Small intestine (tissue), 7 donors: ENCODE measurements around the gene ATP10B. TPM values are rescaled to one million over a fixed set of nuclear protein-coding genes. Genes with fewer than 3 reads are reported as not detected.

Experiments
- DNase-seq, 2 donors: peaks; one replicate each; pipeline versions ENCODE4 v3.0.0 to v3.0.0-alpha.2; 2013
- FAIRE-seq: peaks from 2 replicates; lab custom pipeline; 2012; peaks lifted over from hg19 to GRCh38; lab: Jason Lieb, UNC
- H3K27ac ChIP-seq, 3 donors: one replicate each; pipeline ENCODE4 v1.5.1; 2013; ENCODE audit warnings: low read length in 2 of 3, mild to moderate bottlenecking in 2 of 3, control low read depth in 1 of 3, inconsistent platforms in 1 of 3, low read depth in 1 of 3, moderate library complexity in 1 of 3
- H3K27me3 ChIP-seq, 3 donors: one replicate each; pipeline ENCODE4 v1.6.1; 2013; ENCODE audit warnings: low read length in 3 of 3, inconsistent platforms in 1 of 3; ENCODE audit not compliant: control insufficient read depth in 3 of 3, insufficient read depth in 3 of 3
- H3K36me3 ChIP-seq, 3 donors: one replicate each; pipeline ENCODE4 v1.6.1; 2013; ENCODE audit warnings: low read length in 3 of 3, inconsistent platforms in 1 of 3, low read depth in 1 of 3, mild to moderate bottlenecking in 1 of 3, moderate library complexity in 1 of 3; ENCODE audit not compliant: control insufficient read depth in 3 of 3, insufficient read depth in 2 of 3
- H3K4me1 ChIP-seq, 3 donors: one replicate each; pipeline ENCODE4 v1.6.1; 2013; ENCODE audit warnings: low read length in 2 of 3, inconsistent platforms in 1 of 3, low read depth in 1 of 3, mild to moderate bottlenecking in 1 of 3, moderate library complexity in 1 of 3; ENCODE audit not compliant: control insufficient read depth in 3 of 3, insufficient read depth in 2 of 3
- H3K4me3 ChIP-seq, 3 donors: one replicate each; pipeline ENCODE4 v1.5.1; 2013; ENCODE audit warnings: low read length in 3 of 3, control low read depth in 1 of 3, inconsistent platforms in 1 of 3, low read depth in 1 of 3, mild to moderate bottlenecking in 1 of 3, moderate library complexity in 1 of 3
- H3K9me3 ChIP-seq, 2 donors: one replicate each; pipeline ENCODE4 v1.6.1; 2013; ENCODE audit warnings: low read depth in 1 of 2, low read length in 1 of 2; ENCODE audit not compliant: control insufficient read depth in 2 of 2, insufficient read depth in 1 of 2
- WGBS, 3 donors: extraction: QIAGEN DNeasy Blood & Tissue Kit; methylation state at CpG; one replicate each; pipeline ENCODE4 v1.1.7; 2013; 5-methylcytosine and 5-hydroxymethylcytosine counted together
- polyA plus RNA-seq, 4 donors: library from polyadenylated mRNA; stranded (reverse) in 3 of 4; unstranded in 1 of 4; fragments of 200-250 nt in 3 of 4; fragments of 120-200 nt in 1 of 4; gene quantifications; one replicate each; pipeline versions ENCODE4 v1.2.1 to v1.2.3, GENCODE V29; 2013
- donor health status: healthy with polysubstance abuse.
- donor health status: control.
- donor health status: control.
- donor health status: Bipolar disorder and iron deficiency.
- donor health status: healthy.

Gene ATP10B
- polyA plus RNA-seq, 4 donors = 3.4 to 33.7 (median 14.2) TPM

DNA sequence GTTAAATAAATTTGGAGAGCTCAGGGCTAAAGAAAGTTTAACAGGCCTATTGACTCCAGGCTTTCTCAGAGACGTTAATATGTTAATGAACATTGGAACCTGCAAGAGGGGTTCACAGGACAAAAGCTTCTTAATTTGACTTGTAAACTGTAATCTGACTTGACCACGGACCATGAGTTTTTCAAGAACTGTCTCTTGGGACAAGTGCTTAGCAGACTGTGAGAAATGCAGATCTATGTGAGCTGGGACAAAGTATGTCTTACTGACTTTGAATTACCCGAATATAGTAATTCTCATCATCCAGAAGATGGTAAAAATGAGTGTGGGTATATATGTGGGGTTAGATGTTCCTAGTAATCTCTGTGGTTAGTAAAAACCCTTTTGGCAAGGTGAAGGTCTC is 186.6 kb downstream of the ATP10B start:
- Histone ChIP-seq H3K9me3 (no peaks in the 10 kb centered on the region), H3K27me3 (no peaks in the 10 kb centered on the region), H3K4me1 (peaks cover 0 to 22% (median 6%) of the 10 kb centered on the region in 3 donors), H3K27ac (no peak overlapping the region), H3K4me3 (no peak overlapping the region), H3K36me3 (peaks cover 0 to 14% (median 11%) of the 10 kb centered on the region in 3 donors)
- no peak for FAIRE-seq
- WGBS, 3 donors = 56 to 61% (median 57%) methylated on average over 3 of the region's 3 CpGs
- DNase-seq = no peak

DNA sequence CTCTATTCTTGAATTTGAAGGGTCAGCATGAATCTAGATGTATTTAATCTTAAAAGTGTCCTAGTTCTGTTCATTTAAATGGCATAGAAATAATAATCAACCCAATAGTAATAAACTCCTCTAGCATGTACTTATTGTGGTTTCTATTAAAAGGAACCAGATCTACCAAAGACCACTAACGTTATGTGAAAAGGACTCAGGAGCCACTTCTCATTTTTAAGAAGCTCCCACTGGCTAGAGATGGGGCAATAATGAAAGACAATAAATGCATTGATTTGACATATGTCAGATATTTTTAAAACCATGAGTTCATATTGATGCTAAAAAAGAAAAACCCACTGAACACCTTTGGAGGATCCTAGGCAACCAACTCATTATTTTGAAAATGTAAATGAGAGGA is 191.9 kb downstream of the ATP10B start:
- Histone ChIP-seq H3K27ac (no peak overlapping the region), H3K36me3 (peaks cover 0 to 3% (median 0%) of the 10 kb centered on the region in 3 donors), H3K4me1 (peaks cover 2 to 26% (median 8%) of the 10 kb centered on the region in 3 donors), H3K27me3 (no peaks in the 10 kb centered on the region), H3K4me3 (no peak overlapping the region), H3K9me3 (no peaks in the 10 kb centered on the region)
- FAIRE-seq (no peak), DNase-seq (no peak)
- 48 to 54% (median 53%) methylated on average over 1 of the region's 1 CpG for WGBS, 3 donors

GRCh38 chr5:160657622-160658458 is 194.2 kb downstream of the ATP10B start:
- Histone ChIP-seq H3K9me3 (no peaks in the 10 kb centered on the region), H3K27ac (peak overlapping the region; percentile 74 to 84 (median 78)), H3K36me3 (no peaks in the 10 kb centered on the region), H3K4me1 (peaks cover 2 to 30% (median 8%) of the 10 kb centered on the region in 3 donors), H3K4me3 (peak overlapping the region in 1 of 3 donors; percentile 2), H3K27me3 (no peaks in the 10 kb centered on the region)
- DNase-seq = peak; percentile 69 to 95
- WGBS, 3 donors = 15 to 47% (median 25%) methylated on average over 5 of the region's 5 CpGs
- peak; percentile 23 for FAIRE-seq

- no peaks in the 10 kb centered on the region for H3K9me3 ChIP-seq
- H3K4me1 ChIP-seq = peaks cover 2 to 31% (median 8%) of the 10 kb centered on the region in 3 donors
- DNase-seq (peak; percentile 90 to 93), FAIRE-seq (no peak)
- no peaks in the 10 kb centered on the region for H3K27me3 ChIP-seq
- peak overlapping the region; percentile 74 to 91 (median 90) for H3K27ac ChIP-seq
- 6 to 44% (median 12%) methylated on average over 1 of the region's 1 CpG for WGBS, 3 donors
- peak overlapping the region in 1 of 3 donors; percentile 2 for H3K4me3 ChIP-seq
- H3K36me3 ChIP-seq = peaks cover 0 to 3% (median 0%) of the 10 kb centered on the region in 3 donors
These were observed 194.9 kb downstream of the ATP10B start for GRCh38 chr5:160657068-160657507.

DNA sequence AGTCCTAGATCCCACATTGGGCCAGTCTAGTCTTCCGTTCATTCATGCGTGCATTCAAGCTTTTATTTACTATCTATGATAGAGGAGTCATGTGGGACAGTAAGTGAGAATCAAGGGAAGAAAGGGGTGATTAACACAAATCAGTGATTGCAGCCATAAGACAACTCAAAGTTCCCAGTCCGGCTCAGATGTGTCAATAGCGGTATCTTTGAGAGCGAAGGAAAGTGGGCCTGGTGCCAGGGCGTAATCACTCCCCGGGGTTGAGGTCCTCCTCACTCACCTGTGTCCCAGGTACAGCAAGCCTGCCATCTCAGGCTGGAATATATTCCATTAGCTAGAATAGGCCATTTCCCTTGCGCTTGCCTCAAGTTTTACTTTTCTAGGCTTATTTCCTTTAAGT is 196.3 kb downstream of the ATP10B start:
- DNase-seq = peak; percentile 96 to 97
- Histone ChIP-seq H3K4me1 (peaks cover 5 to 44% (median 10%) of the 10 kb centered on the region in 3 donors), H3K27me3 (no peaks in the 10 kb centered on the region), H3K4me3 (no peak overlapping the region), H3K9me3 (no peaks in the 10 kb centered on the region), H3K36me3 (peaks cover 0 to 6% (median 0%) of the 10 kb centered on the region in 3 donors), H3K27ac (peak overlapping the region in 1 of 3 donors; percentile 74)
- 16 to 73% (median 38%) methylated on average over 8 of the region's 8 CpGs for WGBS, 3 donors
- FAIRE-seq = peak; percentile 26

DNA sequence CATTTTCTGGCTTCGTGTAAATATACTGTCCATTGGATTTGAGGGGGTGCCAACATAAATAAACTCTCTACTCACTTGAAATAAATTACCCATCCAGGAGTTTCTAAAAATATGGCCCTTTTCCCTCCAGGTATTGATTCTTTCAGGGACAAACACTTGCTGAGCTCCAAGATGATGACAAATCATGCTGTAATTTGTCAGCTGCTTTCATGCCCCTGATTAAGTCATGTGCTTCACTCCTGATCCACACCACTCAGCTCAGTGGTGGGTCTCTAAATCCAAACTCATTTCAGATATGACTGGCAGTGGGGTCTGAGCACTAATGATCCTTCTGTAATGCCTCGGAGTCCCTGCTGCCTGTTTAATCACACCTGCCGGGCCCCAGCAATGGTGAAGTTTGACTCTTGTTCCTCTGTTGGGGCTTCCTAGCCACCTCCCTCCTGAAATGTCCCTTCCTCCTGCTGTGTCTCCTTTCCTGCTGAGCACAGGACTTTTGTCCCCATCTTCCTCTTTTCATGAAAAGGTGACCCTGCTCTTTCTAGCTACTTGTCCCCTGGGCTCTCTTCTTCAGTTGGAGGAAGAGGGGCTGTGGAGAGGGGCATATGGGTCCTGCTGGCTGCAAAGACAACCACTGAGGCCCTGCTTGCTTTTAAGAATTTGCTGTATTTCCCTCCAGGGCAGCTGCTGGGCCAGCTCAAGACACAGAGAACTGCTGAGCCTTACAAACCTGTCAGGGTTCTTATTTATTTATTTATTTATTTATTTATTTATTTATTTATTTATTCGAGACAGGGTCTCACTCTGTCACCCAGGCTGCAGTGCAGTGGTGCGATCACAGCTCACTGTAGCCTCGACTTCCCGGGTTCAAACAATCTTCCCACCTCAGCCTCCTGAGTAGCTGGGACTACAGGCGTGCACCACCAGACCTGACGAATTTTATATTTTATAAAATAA is 200.0 kb downstream of the ATP10B start:
- Histone ChIP-seq H3K27me3 (no peaks in the 10 kb centered on the region), H3K4me1 (peaks cover 4 to 34% (median 5%) of the 10 kb centered on the region in 3 donors), H3K4me3 (no peak overlapping the region), H3K9me3 (no peaks in the 10 kb centered on the region), H3K36me3 (peaks cover 0 to 18% (median 0%) of the 10 kb centered on the region in 3 donors), H3K27ac (peak overlapping the region in 2 of 3 donors; percentile 16 to 53)
- DNase-seq = no peak
- WGBS, 3 donors = 77 to 82% (median 79%) methylated on average over 9 of the region's 9 CpGs
- no peak for FAIRE-seq

DNA sequence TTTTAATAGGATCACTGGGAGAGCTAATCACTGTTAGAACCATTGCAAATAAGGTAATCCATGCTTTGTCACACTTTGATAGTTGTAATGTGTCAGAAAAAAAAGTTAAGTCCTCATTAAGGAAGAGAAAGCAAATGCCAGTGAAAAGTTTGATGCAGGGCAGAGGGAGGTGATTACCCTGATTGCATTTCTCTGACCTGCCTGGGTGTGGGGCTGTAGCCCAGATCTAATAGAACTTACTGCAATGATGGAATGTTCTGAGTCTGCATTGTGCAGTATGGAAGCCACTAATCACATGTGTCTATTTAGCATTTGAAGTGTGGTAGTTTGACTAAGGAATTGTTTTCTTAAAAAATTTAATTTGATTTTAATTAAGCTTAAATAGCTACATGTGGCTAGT is 202.7 kb downstream of the ATP10B start:
- no peak overlapping the region for H3K27ac ChIP-seq
- H3K27me3 ChIP-seq = no peaks in the 10 kb centered on the region
- peak; percentile 57 to 71 for DNase-seq
- H3K36me3 ChIP-seq = peaks cover 0 to 19% (median 1%) of the 10 kb centered on the region in 3 donors
- H3K4me3 ChIP-seq = no peak overlapping the region
- no peaks in the 10 kb centered on the region for H3K9me3 ChIP-seq
- no peak for FAIRE-seq
- H3K4me1 ChIP-seq = peaks cover 3 to 16% (median 3%) of the 10 kb centered on the region in 3 donors

- peaks cover 0 to 10% (median 2%) of the 10 kb centered on the region in 3 donors for H3K4me1 ChIP-seq
- no peak overlapping the region for H3K27ac ChIP-seq
- DNase-seq (no peak), FAIRE-seq (no peak)
- H3K36me3 ChIP-seq = peaks cover 0 to 20% (median 7%) of the 10 kb centered on the region in 3 donors
- no peaks in the 10 kb centered on the region for H3K27me3 ChIP-seq
- no peaks in the 10 kb centered on the region for H3K9me3 ChIP-seq
- no peak overlapping the region for H3K4me3 ChIP-seq
These were observed 206.0 kb downstream of the ATP10B start for GRCh38 chr5:160646033-160646432.
